HL-60 (cell line): ENCODE data around the gene RANGAP1. TPM values are rescaled to one million over a fixed set of nuclear protein-coding genes. Genes with fewer than 3 reads are reported as not detected.
A peak's percentile ranks its signal among the peaks of the same experiment; 100 is the strongest.

Source experiments
- DNase-seq, 2 experiments: peaks; one replicate each; pipeline ENCODE4 v3.0.0-alpha.2; 2010 to 2020; ENCODE audit warnings: low read depth in 1 of 2, low spot score in 1 of 2
- H3K27ac ChIP-seq: fragments of 250-450 bp; sonication (Bioruptor Pico); replicated peaks from 2 replicates; pipeline ENCODE4 v1.5.1; 2020; ENCODE audit warnings: mild to moderate bottlenecking, moderate library complexity
- H3K27me3 ChIP-seq: fragments of 250-450 bp; sonication (Bioruptor Pico); 2 replicates; pipeline ENCODE4 v1.5.1; 2021; ENCODE audit warnings: mild to moderate bottlenecking, moderate library complexity; ENCODE audit not compliant: insufficient read depth, poor library complexity, severe bottlenecking
- H3K4me3 ChIP-seq: replicated peaks from 2 replicates; pipeline ENCODE4 v1.5.1; 2011; ENCODE audit warnings: mild to moderate bottlenecking, control low read depth, low read length; ENCODE audit not compliant: insufficient read depth
- CTCF ChIP-seq: IDR thresholded peaks from one replicate; pipeline ENCODE4 v1.5.1; 2011; ENCODE audit warnings: low read length, control low read depth, inconsistent platforms; ENCODE audit not compliant: insufficient read depth
- GABPA ChIP-seq: IDR thresholded peaks from 2 replicates; pipeline ENCODE4 v1.6.1; 2012; ENCODE audit warnings: low read depth
- POLR2AphosphoS5 ChIP-seq: IDR thresholded peaks from 2 replicates; pipeline ENCODE4 v1.6.1; 2012; ENCODE audit warnings: low read depth
- SPI1 ChIP-seq: IDR thresholded peaks from 2 replicates; pipeline ENCODE4 v1.6.1; 2012; ENCODE audit warnings: low read depth, mild to moderate bottlenecking, borderline replicate concordance
- microRNA-seq: library from miRNA; unstranded; fragments of <30 nt; microRNA quantifications from one replicate; pipeline ENCODE4, GENCODE V29; 2018
- TF ChIP-seq, protein P1 (sequence below): IDR thresholded peaks from 2 replicates; pipeline ENCODE4 v1.6.1; 2012; ENCODE audit warnings: low read depth; ENCODE audit not compliant: insufficient replicate concordance

RANGAP1 gene

DNA sequence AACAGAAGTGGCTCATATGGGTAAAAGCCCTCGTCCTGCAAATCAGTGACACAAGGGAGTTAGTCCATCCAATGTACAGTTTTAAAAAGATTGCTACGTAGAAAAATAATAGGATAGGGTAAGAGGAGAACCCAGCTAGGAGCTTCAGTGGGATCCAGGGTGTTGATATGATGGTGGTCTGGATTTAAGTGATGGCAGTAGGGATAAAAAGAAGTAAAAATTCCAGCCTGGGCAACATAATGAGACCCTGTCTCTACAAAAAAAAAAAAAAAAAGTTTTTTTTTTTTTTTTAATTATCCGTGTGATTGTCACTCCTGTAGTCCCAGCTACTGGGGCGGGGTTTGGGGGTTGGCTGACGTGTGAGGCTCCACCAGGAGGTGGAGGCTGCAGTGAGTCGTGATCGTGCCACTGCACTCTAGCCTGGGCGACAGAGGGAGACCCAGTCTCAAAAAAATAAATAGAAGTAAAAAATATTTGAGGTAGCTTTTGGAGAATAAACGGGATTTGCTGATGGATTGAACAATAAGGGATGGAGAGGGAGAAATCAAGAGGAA is 87.9 kb downstream of the RANGAP1 start:
- Histone ChIP-seq H3K27me3 (peaks cover 2% of the 10 kb centered on the region), H3K27ac (no peak overlapping the region), H3K4me3 (peak overlapping the region; percentile 93)
- TF ChIP-seq, protein P1, sequence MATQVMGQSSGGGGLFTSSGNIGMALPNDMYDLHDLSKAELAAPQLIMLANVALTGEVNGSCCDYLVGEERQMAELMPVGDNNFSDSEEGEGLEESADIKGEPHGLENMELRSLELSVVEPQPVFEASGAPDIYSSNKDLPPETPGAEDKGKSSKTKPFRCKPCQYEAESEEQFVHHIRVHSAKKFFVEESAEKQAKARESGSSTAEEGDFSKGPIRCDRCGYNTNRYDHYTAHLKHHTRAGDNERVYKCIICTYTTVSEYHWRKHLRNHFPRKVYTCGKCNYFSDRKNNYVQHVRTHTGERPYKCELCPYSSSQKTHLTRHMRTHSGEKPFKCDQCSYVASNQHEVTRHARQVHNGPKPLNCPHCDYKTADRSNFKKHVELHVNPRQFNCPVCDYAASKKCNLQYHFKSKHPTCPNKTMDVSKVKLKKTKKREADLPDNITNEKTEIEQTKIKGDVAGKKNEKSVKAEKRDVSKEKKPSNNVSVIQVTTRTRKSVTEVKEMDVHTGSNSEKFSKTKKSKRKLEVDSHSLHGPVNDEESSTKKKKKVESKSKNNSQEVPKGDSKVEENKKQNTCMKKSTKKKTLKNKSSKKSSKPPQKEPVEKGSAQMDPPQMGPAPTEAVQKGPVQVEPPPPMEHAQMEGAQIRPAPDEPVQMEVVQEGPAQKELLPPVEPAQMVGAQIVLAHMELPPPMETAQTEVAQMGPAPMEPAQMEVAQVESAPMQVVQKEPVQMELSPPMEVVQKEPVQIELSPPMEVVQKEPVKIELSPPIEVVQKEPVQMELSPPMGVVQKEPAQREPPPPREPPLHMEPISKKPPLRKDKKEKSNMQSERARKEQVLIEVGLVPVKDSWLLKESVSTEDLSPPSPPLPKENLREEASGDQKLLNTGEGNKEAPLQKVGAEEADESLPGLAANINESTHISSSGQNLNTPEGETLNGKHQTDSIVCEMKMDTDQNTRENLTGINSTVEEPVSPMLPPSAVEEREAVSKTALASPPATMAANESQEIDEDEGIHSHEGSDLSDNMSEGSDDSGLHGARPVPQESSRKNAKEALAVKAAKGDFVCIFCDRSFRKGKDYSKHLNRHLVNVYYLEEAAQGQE = no peak
- TF ChIP-seq GABPA (no peak), SPI1 (no peak), POLR2AphosphoS5 (no peak), CTCF (no peak)
- DNase-seq = peak; percentile 8 to 35

DNA sequence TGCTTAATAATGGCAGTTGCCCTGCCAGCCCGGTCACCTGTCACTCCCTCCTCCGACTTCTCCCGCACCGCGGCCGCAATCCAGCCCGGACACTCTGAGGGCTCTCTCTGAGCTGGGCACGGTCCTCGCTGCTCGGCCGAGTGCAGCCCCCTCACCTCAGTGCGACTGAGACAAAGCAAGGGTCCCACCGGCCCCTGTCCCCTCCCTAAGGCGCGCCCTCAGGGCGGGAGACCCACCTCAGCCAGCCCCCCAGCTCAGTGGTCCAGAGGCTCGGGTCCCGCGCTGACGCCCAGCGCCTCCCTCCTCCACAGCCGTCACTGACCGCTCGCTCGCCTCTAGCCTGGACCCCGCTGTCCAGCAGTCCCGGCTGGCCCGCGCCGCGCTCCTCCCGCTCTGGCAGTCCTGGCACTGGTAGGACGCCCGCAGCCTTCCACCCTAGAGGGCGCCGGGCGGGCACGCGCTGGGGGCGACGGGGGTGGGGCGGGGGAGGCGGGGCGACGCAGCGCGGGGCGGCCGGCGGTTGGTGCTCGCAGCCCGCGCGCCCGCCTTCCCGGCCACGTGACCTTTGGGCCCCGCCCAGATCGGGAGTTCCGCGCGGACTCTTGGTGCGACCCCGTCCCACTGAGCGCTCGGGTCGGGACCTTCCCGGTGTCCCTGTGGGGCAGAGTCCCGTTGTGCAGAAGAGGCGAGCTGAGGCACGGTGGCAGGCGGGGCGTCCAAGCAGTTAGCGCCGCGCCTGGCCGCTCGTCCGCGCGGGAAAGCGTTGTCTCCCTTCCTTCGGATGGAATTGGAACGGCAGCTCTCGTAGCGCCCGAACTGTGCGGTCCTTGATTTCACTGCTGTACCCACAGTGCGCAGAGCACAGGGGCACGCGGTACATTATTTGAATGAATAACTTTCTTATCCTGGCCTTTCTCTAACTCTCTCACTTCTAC is 88.7 kb downstream of the RANGAP1 start:
- peak; percentile 68 to 74 for DNase-seq
- H3K4me3 ChIP-seq = peak overlapping the region; percentile 93
- TF ChIP-seq POLR2AphosphoS5 = no peak
- TF ChIP-seq, protein P1 = peak; percentile 31
- H3K27ac ChIP-seq = no peak overlapping the region
- peaks cover 2% of the 10 kb centered on the region for H3K27me3 ChIP-seq

Small RNAs within 50 kb of the gene (microRNA-seq; reads per million reads assigned to microRNA genes)
- gene MIR6889 = not detected
